HG03039 (cell line): ENCODE results near the gene SNAPC3.
A peak's percentile ranks its signal among the peaks of the same experiment; 100 is the strongest.
"Not testable (repeated sequence)": the region's sequence is repeated elsewhere in the genome, so short reads cannot be mapped to it uniquely, and the experiment has no call there.

ENCODE experiments used
- ATAC-seq: cut with Tn5 transposase; IDR thresholded peaks from one replicate; pipeline ENCODE4 v1.9.1; 2021; ENCODE audit warnings: mild to moderate bottlenecking, moderate library complexity; ENCODE audit not compliant: unreplicated experiment

SNAPC3 gene

GRCh38 chr9:15423231-15423985 is 732 bp downstream of the SNAPC3 start:
- peak; percentile 7 for ATAC-seq

- ATAC-seq, result peak; percentile 41
Measured at GRCh38 chr9:15426019-15426418, 3.3 kb downstream of the SNAPC3 start.

GRCh38 chr9:15427702-15428101 is 5.0 kb downstream of the SNAPC3 start:
- ATAC-seq, result not testable (repeated sequence)

- no peak for ATAC-seq
Measured at GRCh38 chr9:15430920-15431844, 8.5 kb downstream of the SNAPC3 start.

- no peak for ATAC-seq
Measured at GRCh38 chr9:15433191-15433590, 10.5 kb downstream of the SNAPC3 start.

- ATAC-seq, result no peak
Measured at GRCh38 chr9:15433661-15434060, 11.0 kb downstream of the SNAPC3 start.

GRCh38 chr9:15438891-15439290 is 16.2 kb downstream of the SNAPC3 start:
- ATAC-seq, result no peak

GRCh38 chr9:15441841-15442240 is 19.2 kb downstream of the SNAPC3 start:
- not testable (repeated sequence) for ATAC-seq

- not testable (repeated sequence) for ATAC-seq
Measured at GRCh38 chr9:15442264-15442663, 19.6 kb downstream of the SNAPC3 start.

- ATAC-seq, result no peak
Measured at GRCh38 chr9:15444141-15444540, 21.5 kb downstream of the SNAPC3 start.

GRCh38 chr9:15453956-15454355 is 31.3 kb downstream of the SNAPC3 start:
- ATAC-seq, result no peak

- ATAC-seq, result no peak
Measured at GRCh38 chr9:15461056-15461455, 38.4 kb downstream of the SNAPC3 start.

- ATAC-seq, result no peak
Measured at GRCh38 chr9:15461601-15462000, 38.9 kb downstream of the SNAPC3 start.

GRCh38 chr9:15468145-15468544 is 45.5 kb downstream of the SNAPC3 start:
- ATAC-seq, result no peak

- no peak for ATAC-seq
Measured at GRCh38 chr9:15469406-15469805, 46.7 kb downstream of the SNAPC3 start.

GRCh38 chr9:15469862-15470261 is 47.2 kb downstream of the SNAPC3 start:
- no peak for ATAC-seq

GRCh38 chr9:15475923-15476536 is 53.4 kb downstream of the SNAPC3 start:
- no peak for ATAC-seq

- no peak for ATAC-seq
Measured at GRCh38 chr9:15480028-15480427, 57.4 kb downstream of the SNAPC3 start.

GRCh38 chr9:15482146-15482545 is 59.5 kb downstream of the SNAPC3 start:
- ATAC-seq, result no peak

GRCh38 chr9:15484802-15485201 is 62.1 kb downstream of the SNAPC3 start:
- ATAC-seq, result no peak

- no peak for ATAC-seq
Measured at GRCh38 chr9:15485836-15486666, 63.4 kb downstream of the SNAPC3 start.
